Neural progenitor cell (in vitro differentiated cells): Measurements from ENCODE around the gene ADI1.

Experiments
- EZH2 ChIP-seq: fragments of 200-600 bp; sonication (generic); IDR thresholded peaks from 2 replicates; pipeline ENCODE4 v1.6.1; 2017; ENCODE audit warnings: antibody characterized with exemption, mild to moderate bottlenecking, moderate library complexity
- EZH2phosphoT487 ChIP-seq: fragments of 200-600 bp; sonication (generic); IDR thresholded peaks from 2 replicates; pipeline ENCODE4 v1.6.1; 2017; ENCODE audit warnings: antibody characterized with exemption
- TF ChIP-seq, protein P1 (sequence below): fragments of 200-600 bp; sonication (generic); IDR thresholded peaks from 2 replicates; pipeline ENCODE4 v1.5.1; 2017; ENCODE audit warnings: antibody characterized with exemption, mild to moderate bottlenecking

DNA sequence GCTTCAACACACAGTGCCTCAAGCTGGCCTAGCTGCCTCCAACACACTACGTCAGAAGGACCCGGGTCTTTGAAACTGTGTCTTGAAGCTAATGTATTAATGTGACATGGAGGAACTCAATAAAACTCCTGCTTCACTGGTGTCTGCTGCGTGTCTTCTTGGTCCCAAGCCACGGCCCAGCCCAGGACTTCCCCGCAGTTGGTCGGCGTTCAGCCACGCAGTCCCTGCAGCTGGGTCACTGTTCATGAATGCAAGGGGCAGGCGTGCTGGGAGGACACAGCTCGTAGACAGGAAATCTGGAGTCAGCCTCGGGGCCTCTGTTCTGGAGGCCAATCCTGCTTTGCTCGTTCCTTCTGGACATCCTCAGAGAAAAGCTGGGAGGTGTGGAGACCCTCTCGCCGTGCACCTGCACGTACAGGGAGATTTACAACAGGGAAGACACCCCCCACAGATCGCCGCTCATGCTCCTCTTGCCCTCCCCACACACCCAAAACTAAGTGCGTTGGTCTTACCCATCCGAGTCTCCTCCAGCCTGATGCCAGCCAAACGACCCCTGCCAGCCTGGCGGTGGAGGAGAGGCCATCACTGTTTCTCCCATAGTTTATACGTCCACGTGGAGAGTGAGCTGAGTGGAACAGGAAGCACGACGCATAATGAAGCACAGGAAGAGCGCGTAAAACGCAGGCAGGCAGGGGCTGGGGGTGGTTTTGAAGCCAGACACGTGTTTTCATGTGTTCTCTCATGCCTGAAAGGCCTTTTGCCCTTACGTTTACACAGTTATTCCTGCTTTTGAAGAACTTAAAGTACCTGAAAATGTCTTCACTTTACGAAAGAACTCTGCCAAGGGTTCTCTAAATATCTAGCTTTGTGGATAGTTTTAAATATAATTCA is 39.7 kb downstream of the ADI1 start:
- TF ChIP-seq, protein P1, sequence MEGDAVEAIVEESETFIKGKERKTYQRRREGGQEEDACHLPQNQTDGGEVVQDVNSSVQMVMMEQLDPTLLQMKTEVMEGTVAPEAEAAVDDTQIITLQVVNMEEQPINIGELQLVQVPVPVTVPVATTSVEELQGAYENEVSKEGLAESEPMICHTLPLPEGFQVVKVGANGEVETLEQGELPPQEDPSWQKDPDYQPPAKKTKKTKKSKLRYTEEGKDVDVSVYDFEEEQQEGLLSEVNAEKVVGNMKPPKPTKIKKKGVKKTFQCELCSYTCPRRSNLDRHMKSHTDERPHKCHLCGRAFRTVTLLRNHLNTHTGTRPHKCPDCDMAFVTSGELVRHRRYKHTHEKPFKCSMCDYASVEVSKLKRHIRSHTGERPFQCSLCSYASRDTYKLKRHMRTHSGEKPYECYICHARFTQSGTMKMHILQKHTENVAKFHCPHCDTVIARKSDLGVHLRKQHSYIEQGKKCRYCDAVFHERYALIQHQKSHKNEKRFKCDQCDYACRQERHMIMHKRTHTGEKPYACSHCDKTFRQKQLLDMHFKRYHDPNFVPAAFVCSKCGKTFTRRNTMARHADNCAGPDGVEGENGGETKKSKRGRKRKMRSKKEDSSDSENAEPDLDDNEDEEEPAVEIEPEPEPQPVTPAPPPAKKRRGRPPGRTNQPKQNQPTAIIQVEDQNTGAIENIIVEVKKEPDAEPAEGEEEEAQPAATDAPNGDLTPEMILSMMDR, result no peak
- no peak for TF ChIP-seq EZH2
- no peak for TF ChIP-seq EZH2phosphoT487
